SK-N-SH (cell line): ENCODE measurements around the gene MYH11. TPM values are rescaled to one million over a fixed set of nuclear protein-coding genes. Genes with fewer than 3 reads are reported as not detected.

ENCODE experiments used
- CTCF ChIA-PET: fragments of 300-600, 350-600 bp; formaldehyde crosslinking; extraction: SDS; loops from one replicate; lab custom pipeline; 2021; lab: Yijun Ruan, JAX
- POLR2A ChIA-PET: fragments of 350-600 bp; sonication (Branson Sonifier 250); formaldehyde crosslinking; extraction: SDS; loops from one replicate; lab custom pipeline; 2020; ENCODE audit warnings: antibody characterized with exemption, inconsistent platforms; lab: Yijun Ruan, JAX
- DNase-seq: peaks from one replicate; pipeline ENCODE4 v3.0.0; 2012
- H2AFZ ChIP-seq: fragments of 200-600 bp; sonication (generic); 2 replicates; pipeline ENCODE4 v1.8.1; 2016; ENCODE audit warnings: antibody characterized with exemption, mild to moderate bottlenecking, low read depth
- H3F3A ChIP-seq: fragments of 200-600 bp; sonication (generic); replicated peaks from 2 replicates; pipeline ENCODE3; 2016; ENCODE audit warnings: antibody characterized with exemption, mild to moderate bottlenecking; ENCODE audit not compliant: insufficient read depth
- H3K27ac ChIP-seq, 2 experiments: fragments of 200-500 bp in 1 of 2; fragments of 200-600 bp in 1 of 2; sonication (Bioruptor generic) in 1 of 2; sonication (generic), shearing (Covaris generic) in 1 of 2; 2 replicates each; pipeline versions ENCODE4 v1.5.1 to v1.6.1; 2014 to 2016; ENCODE audit warnings: low read depth in 2 of 2, inconsistent platforms in 1 of 2, low read length in 1 of 2, mild to moderate bottlenecking in 1 of 2, mixed read lengths in 1 of 2
- H3K27me3 ChIP-seq: fragments of 200-600 bp; sonication (generic), shearing (Covaris generic); 2 replicates; pipeline ENCODE4 v1.6.1; 2016; ENCODE audit warnings: mixed run types; ENCODE audit not compliant: insufficient read depth
- H3K36me3 ChIP-seq, 2 experiments: fragments of 200-500 bp in 1 of 2; fragments of 200-600 bp in 1 of 2; sonication (Bioruptor generic) in 1 of 2; sonication (generic) in 1 of 2; replicated peaks in 1 of 2; 2 replicates each; pipeline versions ENCODE3 to v1.5.1; 2014 to 2016; ENCODE audit warnings: low read length in 1 of 2, mild to moderate bottlenecking in 1 of 2; ENCODE audit not compliant: insufficient read depth in 2 of 2, control insufficient read depth in 1 of 2
- H3K4me1 ChIP-seq, 2 experiments: fragments of 200-500 bp in 1 of 2; fragments of 200-600 bp in 1 of 2; sonication (Bioruptor generic) in 1 of 2; sonication (generic), shearing (Covaris generic) in 1 of 2; 2 replicates each; pipeline versions ENCODE4 v1.5.1 to v1.6.1; 2014 to 2016; ENCODE audit warnings: low read depth in 1 of 2, low read length in 1 of 2, mixed run types in 1 of 2; ENCODE audit not compliant: insufficient read depth in 2 of 2, control insufficient read depth in 1 of 2
- H3K4me2 ChIP-seq: fragments of 200-600 bp; sonication (generic), shearing (Covaris generic); 2 replicates; pipeline ENCODE4 v1.6.1; 2017; ENCODE audit warnings: mixed run types
- H3K4me3 ChIP-seq, 2 experiments: fragments of 200-500 bp in 1 of 2; fragments of 200-600 bp in 1 of 2; sonication (Bioruptor generic) in 1 of 2; sonication (generic), shearing (Covaris generic) in 1 of 2; 2 replicates each; pipeline versions ENCODE4 v1.5.1 to v1.8.1; 2014 to 2016; ENCODE audit warnings: low read depth in 2 of 2, inconsistent platforms in 1 of 2, low read length in 1 of 2, mild to moderate bottlenecking in 1 of 2, mixed read lengths in 1 of 2, moderate library complexity in 1 of 2
- H3K79me2 ChIP-seq: fragments of 200-600 bp; sonication (generic); 2 replicates; pipeline ENCODE4 v1.8.1; 2017; ENCODE audit warnings: mild to moderate bottlenecking; ENCODE audit not compliant: insufficient read depth
- H3K9ac ChIP-seq: fragments of 200-600 bp; sonication (generic); 2 replicates; pipeline ENCODE4 v1.6.1; 2017; ENCODE audit warnings: mixed run types
- H3K9me2 ChIP-seq: fragments of 200-600 bp; sonication (generic); 2 replicates; pipeline ENCODE4 v1.6.1; 2017; ENCODE audit warnings: mixed run types
- H3K9me3 ChIP-seq: fragments of 200-600 bp; sonication (generic); 2 replicates; pipeline ENCODE4 v1.6.1; 2017; ENCODE audit warnings: mixed run types, mild to moderate bottlenecking, moderate library complexity
- H4K20me1 ChIP-seq: fragments of 200-600 bp; sonication (generic); 2 replicates; pipeline ENCODE4 v1.6.1; 2017; ENCODE audit warnings: mild to moderate bottlenecking, mixed run types; ENCODE audit not compliant: insufficient read depth
- EP300 ChIP-seq, 2 experiments: IDR thresholded peaks; 2 replicates each; pipeline versions ENCODE4 v1.4.0 to v1.6.1; 2012; ENCODE audit warnings: borderline replicate concordance in 1 of 2, low read depth in 1 of 2, low read length in 1 of 2
- FOXJ3 ChIP-seq: sonication (generic); formaldehyde crosslinking; IDR thresholded peaks from 2 replicates; pipeline ENCODE4 v1.5.1; 2020; ENCODE audit warnings: mild to moderate bottlenecking, missing genetic modification reagents
- POLR2AphosphoS5 ChIP-seq: IDR thresholded peaks from 2 replicates; pipeline ENCODE4 v1.6.1; 2012; ENCODE audit warnings: low read depth, low read length
- RXRA ChIP-seq: IDR thresholded peaks from 2 replicates; pipeline ENCODE4 v1.4.0; 2012; ENCODE audit warnings: low read depth, mild to moderate bottlenecking, borderline replicate concordance
- SIN3A ChIP-seq: IDR thresholded peaks from 2 replicates; pipeline ENCODE4 v1.6.1; 2012; ENCODE audit warnings: low read depth, mild to moderate bottlenecking, low read length, moderate library complexity, borderline replicate concordance
- TAF1 ChIP-seq: IDR thresholded peaks from 2 replicates; pipeline ENCODE4 v1.6.1; 2012; ENCODE audit warnings: low read depth, mild to moderate bottlenecking, low read length, moderate library complexity, borderline replicate concordance
- TCF12 ChIP-seq: IDR thresholded peaks from 2 replicates; pipeline ENCODE4 v1.4.0; 2012
- YY1 ChIP-seq: IDR thresholded peaks from 2 replicates; pipeline ENCODE4 v1.4.0; 2012; ENCODE audit warnings: low read depth, mild to moderate bottlenecking
- WGBS: methylation state at CpG from one replicate; pipeline ENCODE4 v1.1.6; 2017; ENCODE audit warnings: low lambda C conversion rate; 5-methylcytosine and 5-hydroxymethylcytosine counted together
- polyA plus RNA-seq, 3 experiments: library from polyadenylated mRNA; depleted of rRNA; stranded (reverse); fragments of >200 nt; gene quantifications; 2 replicates each; pipeline ENCODE4 v1.2.3, GENCODE V29; 2012
- TF ChIP-seq, protein P1 (sequence below): fragments of 150-350 bp; IDR thresholded peaks from 2 replicates; pipeline ENCODE4 v1.6.1; 2017; ENCODE audit warnings: antibody characterized with exemption, low read length, low read depth, borderline replicate concordance
- TF ChIP-seq, protein P2 (sequence below): IDR thresholded peaks from 2 replicates; pipeline ENCODE4 v1.4.0; 2012; ENCODE audit warnings: low read depth
- TF ChIP-seq, protein P3 (sequence below): fragments of 150-350 bp; IDR thresholded peaks from 2 replicates; pipeline ENCODE4 v1.6.1; 2016; ENCODE audit warnings: mild to moderate bottlenecking, low read depth, low read length

MYH11 gene
- polyA plus RNA-seq, 1 of the 3 experiments (the other 2 are of a cell fraction), result 0.02 TPM

DNA sequence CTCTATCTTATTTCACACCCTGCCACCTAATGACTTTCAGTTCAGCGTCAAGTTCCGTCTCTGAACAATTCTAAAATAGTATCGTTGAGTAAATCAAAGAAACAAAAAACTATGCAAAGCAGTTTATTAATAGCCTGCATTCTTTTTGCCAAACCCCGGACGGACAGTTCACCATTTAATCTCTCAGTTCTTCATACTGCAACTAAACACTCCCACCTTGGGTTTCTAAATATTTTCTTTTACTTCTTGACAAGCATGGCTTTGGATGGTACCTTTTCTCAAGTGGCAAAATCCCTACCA, 1.2 kb downstream of the MYH11 start:
- H3K4me3 ChIP-seq, result no peak overlapping the region
- no peaks in the 10 kb centered on the region for H3K79me2 ChIP-seq
- DNase-seq, result no peak
- no peak overlapping the region for H3K27ac ChIP-seq
- POLR2A ChIA-PET, result no interaction called here
- no peaks in the 10 kb centered on the region for H3F3A ChIP-seq
- H3K4me2 ChIP-seq, result no peak overlapping the region
- WGBS, result 23% methylated on average over 5 of the region's 5 CpGs
- H3K9me3 ChIP-seq, result no peaks in the 10 kb centered on the region
- no peaks in the 10 kb centered on the region for H3K9me2 ChIP-seq
- peaks cover 45% of the 10 kb centered on the region for H3K27me3 ChIP-seq
- CTCF ChIA-PET, result interaction anchor here (2.1 kb wide), 1 partner anchor 17 kb away, joined by 4 read pairs; no protein-coding TSS in a partner anchor
- no peaks in the 10 kb centered on the region for H4K20me1 ChIP-seq
- no peak overlapping the region for H3K9ac ChIP-seq
- TF ChIP-seq EP300 (IDR thresholded peaks at IDR 0.05; ENCODE audit: borderline replicate concordance in 1 of 2, low read depth in 1 of 2, low read length in 1 of 2) (no peak), TAF1 (no peak), RXRA (no peak), POLR2AphosphoS5 (no peak), TCF12 (no peak), SIN3A (no peak), YY1 (no peak), FOXJ3 (CRISPR knock-in tag) (no peak)
- TF ChIP-seq, protein P1, sequence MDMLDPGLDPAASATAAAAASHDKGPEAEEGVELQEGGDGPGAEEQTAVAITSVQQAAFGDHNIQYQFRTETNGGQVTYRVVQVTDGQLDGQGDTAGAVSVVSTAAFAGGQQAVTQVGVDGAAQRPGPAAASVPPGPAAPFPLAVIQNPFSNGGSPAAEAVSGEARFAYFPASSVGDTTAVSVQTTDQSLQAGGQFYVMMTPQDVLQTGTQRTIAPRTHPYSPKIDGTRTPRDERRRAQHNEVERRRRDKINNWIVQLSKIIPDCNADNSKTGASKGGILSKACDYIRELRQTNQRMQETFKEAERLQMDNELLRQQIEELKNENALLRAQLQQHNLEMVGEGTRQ, result no peak
- TF ChIP-seq, protein P2, sequence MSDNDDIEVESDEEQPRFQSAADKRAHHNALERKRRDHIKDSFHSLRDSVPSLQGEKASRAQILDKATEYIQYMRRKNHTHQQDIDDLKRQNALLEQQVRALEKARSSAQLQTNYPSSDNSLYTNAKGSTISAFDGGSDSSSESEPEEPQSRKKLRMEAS, result no peak
- TF ChIP-seq, protein P3, sequence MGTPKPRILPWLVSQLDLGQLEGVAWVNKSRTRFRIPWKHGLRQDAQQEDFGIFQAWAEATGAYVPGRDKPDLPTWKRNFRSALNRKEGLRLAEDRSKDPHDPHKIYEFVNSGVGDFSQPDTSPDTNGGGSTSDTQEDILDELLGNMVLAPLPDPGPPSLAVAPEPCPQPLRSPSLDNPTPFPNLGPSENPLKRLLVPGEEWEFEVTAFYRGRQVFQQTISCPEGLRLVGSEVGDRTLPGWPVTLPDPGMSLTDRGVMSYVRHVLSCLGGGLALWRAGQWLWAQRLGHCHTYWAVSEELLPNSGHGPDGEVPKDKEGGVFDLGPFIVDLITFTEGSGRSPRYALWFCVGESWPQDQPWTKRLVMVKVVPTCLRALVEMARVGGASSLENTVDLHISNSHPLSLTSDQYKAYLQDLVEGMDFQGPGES, result no peak
- no peak overlapping the region for H2AFZ ChIP-seq
- peaks cover 0 to 3% of the 10 kb centered on the region in 2 experiments; a peak in 1 of 4 replicates for H3K4me1 ChIP-seq
- H3K36me3 ChIP-seq, result no peaks in the 10 kb centered on the region

DNA sequence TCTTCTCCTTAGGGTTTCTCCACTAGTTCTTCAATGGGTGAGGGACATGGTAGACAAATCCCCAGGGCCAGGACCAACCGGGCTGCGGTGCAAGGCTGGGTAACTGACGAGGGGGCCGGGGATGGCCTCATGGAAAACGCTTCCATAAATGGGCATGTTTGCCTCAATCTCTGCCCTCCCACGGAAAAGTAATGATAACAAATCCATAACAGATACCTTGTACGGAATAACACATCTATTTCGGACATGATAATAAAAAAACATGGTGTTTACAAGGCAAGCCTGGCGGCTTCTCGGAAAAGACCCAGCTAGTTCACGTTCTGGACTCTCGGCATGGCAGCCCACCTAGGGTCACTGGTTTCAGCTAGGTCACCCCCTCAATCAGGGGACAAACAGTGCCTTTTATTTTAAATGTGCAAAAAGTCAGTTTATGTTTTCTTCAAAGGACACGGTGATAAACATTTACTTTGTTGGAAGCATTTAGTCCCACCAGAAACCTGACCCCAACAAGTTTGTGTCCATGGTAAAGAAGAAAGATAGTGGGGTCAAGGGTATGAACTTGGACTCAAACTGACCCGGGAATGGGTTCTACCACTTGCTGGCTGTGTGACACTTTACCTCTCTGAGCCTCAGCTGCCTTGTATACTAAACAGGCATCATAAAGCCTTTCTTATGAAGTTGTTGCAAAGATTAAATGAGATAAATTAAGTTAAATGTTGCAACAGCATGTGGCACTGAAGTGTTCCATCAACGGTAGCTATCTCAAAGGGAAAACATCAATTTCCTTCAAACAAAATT, 1.7 kb downstream of the MYH11 start:
- 46% methylated on average over 15 of the region's 15 CpGs for WGBS
- no peak overlapping the region for H3K9ac ChIP-seq
- DNase-seq, result no peak
- H3K9me3 ChIP-seq, result no peaks in the 10 kb centered on the region
- peaks cover 45% of the 10 kb centered on the region for H3K27me3 ChIP-seq
- no peaks in the 10 kb centered on the region for H3K79me2 ChIP-seq
- no peaks in the 10 kb centered on the region for H3K36me3 ChIP-seq
- POLR2A ChIA-PET, result no interaction called here
- H3K4me2 ChIP-seq, result no peak overlapping the region
- no peak overlapping the region for H3K27ac ChIP-seq
- no peak for TF ChIP-seq YY1
- TF ChIP-seq, all 33 proteins: peak for 0
- H3K4me1 ChIP-seq, result peaks cover 0 to 3% of the 10 kb centered on the region in 2 experiments; a peak in 1 of 4 replicates
- CTCF ChIA-PET, result interaction anchor here (2.1 kb wide), 1 partner anchor 18 kb away, joined by 4 read pairs; no protein-coding TSS in a partner anchor
- H3F3A ChIP-seq, result no peaks in the 10 kb centered on the region
- no peaks in the 10 kb centered on the region for H3K9me2 ChIP-seq
- no peak overlapping the region for H2AFZ ChIP-seq
- no peaks in the 10 kb centered on the region for H4K20me1 ChIP-seq
- no peak overlapping the region for H3K4me3 ChIP-seq
